Measurements from ENCODE around the gene ERMP1.

DNA sequence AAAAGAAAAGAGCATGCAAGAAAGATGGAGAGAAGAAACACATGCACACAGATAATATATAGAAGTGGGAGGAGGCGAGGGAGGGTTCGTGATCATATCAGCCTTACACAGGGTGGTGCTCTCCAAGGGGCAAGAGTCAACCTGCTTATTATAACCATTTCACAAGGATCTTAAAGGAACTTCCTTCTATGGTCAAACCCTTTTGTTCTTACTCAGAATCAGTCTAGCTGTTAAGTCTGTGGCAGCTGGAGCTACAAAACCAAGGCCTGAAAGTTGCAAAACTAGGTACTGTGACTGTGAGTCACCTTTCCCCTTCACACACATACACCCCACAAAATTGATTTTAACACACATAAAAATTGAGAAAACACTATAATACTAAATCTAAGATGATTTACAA, 18.5 kb upstream of the ERMP1 start:
- TF ChIP-seq EP300 (IDR thresholded peaks at IDR 0.05; ENCODE audit: borderline replicate concordance in 1 of 2, low read depth in 1 of 2, low read length in 1 of 2) (no peak), FOSL2 (IDR thresholded peaks at IDR 0.05; ENCODE audit: borderline replicate concordance, low read depth) (no peak)
